Fibroblast of lung (primary cell): ENCODE measurements around the gene EHMT1.

ENCODE experiments used
- EZH2 ChIP-seq: IDR thresholded peaks from 2 replicates; pipeline ENCODE4 v1.5.1; 2012; ENCODE audit warnings: low read length, control low read depth, mild to moderate bottlenecking; ENCODE audit errors: missing control alignments
- TF ChIP-seq, protein P1 (sequence below), 2 donors: IDR thresholded peaks in 1 of 2; conservative IDR thresholded peaks in 1 of 2; 1 replicate in 1 of 2; 2 replicates in 1 of 2; pipeline ENCODE4 v1.5.1; 2011 to 2012; ENCODE audit warnings: low read length in 2 of 2, control low read depth in 1 of 2, inconsistent platforms in 1 of 2, low read depth in 1 of 2, mild to moderate bottlenecking in 1 of 2

DNA sequence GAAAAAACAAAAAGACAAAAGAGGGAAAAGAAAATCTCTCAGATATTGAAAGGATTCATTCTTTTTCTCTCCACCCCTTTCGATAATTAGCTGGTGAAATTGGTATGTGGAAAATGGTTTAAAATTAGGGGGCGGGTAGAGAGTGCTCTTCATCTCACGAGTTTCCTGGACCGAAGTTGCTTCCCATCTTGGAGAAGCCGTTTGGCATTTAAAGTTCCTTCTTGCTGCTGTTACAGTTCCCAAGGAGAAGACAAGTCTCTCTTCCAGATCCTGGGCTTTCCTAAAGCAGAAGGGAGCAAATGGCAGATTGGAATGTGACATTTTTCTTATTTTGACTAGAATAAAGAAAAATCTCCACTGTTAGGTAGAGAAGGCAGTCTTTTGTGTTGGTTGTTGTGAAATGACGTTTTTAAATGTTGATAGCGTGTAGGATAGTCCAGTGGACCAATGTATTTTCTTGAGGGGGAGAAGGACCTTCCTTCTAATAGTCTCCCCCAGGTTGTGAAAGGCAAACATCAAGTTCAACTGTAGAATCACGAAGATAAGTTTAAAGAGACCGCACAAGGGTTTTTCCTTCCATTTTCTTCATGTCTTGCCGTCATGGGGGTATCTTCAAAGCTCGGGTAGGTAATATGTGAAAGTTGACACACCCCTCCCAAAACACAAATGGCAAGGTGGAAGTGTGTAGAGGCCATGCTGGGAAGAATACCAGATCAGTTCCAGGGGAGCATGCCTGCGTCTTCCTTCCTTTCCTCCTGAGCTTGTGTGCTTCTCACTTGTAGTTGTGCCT lies 77.5 kb downstream of the EHMT1 start:
- TF ChIP-seq, protein P1, sequence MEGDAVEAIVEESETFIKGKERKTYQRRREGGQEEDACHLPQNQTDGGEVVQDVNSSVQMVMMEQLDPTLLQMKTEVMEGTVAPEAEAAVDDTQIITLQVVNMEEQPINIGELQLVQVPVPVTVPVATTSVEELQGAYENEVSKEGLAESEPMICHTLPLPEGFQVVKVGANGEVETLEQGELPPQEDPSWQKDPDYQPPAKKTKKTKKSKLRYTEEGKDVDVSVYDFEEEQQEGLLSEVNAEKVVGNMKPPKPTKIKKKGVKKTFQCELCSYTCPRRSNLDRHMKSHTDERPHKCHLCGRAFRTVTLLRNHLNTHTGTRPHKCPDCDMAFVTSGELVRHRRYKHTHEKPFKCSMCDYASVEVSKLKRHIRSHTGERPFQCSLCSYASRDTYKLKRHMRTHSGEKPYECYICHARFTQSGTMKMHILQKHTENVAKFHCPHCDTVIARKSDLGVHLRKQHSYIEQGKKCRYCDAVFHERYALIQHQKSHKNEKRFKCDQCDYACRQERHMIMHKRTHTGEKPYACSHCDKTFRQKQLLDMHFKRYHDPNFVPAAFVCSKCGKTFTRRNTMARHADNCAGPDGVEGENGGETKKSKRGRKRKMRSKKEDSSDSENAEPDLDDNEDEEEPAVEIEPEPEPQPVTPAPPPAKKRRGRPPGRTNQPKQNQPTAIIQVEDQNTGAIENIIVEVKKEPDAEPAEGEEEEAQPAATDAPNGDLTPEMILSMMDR (conservative IDR thresholded peaks at IDR 0.05 in 1 of 2, IDR thresholded peaks at IDR 0.05 in 1 of 2; ENCODE audit: low read depth in 1 of 2, low read length in 2 of 2), result no peak
- no peak for TF ChIP-seq EZH2
